ENCODE results near the gene BHLHE23. TPM values are rescaled to one million over a fixed set of nuclear protein-coding genes. Genes with fewer than 3 reads are reported as not detected.
A peak's percentile ranks its signal among the peaks of the same experiment; 100 is the strongest.
"Not testable (repeated sequence)": the region's sequence is repeated elsewhere in the genome, so short reads cannot be mapped to it uniquely, and the experiment has no call there.

The BHLHE23 gene
- total RNA-seq, 1 donor from 2014 or later = not detected

DNA sequence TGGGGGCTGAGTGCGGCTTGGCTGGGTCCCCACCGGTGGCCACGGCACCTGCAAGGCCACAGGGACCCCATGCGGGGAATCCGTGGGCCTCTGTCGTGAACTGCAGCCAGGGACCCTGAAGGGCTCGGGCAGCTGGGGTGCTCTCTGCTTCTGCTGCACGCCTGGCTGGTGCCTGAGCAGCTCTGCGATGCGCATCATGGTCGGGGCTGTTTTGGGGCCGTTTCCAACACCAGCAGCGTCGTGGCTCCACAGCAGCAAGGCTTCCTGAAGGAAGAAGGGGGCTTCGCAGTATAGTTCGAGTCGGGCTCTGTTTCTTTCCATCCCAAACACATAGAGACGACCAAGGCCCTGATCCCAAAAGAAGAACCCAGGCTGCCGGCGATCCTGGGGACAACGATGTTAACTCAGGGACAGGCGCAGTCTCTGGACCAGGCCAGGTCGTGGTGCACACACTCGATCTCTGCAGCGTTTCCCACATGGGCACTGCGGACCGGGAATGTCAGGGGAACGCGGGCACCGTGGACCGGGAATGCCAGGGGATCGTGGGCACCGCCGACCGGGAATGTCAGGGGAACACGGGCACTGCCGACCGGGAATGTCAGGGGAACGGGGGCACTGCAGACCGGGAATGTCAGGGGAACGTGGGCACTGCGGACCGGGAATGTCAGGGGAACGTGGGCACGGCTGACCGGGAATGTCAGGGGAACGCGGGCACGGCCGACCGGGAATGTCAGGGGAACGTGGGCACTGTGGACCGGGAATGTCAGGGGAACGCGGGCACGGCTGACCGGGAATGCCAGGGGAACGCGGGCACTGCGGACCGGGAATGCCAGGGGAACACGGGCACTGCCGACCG is 36.8 kb upstream of the BHLHE23 start:
- no peak for DNase-seq

GRCh38 chr20:63042448-63043071 is 35.8 kb upstream of the BHLHE23 start:
- no peak for DNase-seq

- DNase-seq = no peak
Observed at GRCh38 chr20:63041776-63042175, 35.0 kb upstream of the BHLHE23 start.

DNA sequence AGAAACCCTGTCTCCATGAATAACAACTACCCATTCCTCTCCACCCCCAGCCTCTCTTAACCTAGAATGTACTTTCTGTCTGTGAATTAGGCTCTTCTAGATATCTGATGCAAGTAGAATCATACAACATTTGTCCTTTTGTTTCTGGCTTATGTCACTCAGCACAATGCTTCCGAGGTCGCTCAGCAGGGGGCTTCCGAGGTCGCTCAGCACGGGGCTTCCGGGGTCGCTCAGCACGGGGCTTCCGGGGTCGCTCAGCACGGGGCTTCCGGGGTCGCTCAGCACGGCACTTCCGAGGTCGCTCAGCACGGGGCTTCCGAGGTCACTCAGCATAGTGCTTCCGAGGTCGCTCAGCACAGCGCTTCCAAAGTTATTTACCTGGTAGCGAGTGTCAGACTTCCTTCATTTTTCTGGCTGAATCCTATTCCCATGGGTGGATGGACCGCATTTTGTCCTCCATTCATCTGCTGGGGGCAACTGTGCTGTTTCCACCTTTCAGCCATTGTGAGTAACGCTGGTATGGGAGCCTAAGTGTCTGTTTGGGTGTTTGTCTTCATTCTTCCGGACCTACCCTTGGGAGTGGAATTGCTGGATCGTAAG is 31.0 kb upstream of the BHLHE23 start:
- no peak for DNase-seq

DNA sequence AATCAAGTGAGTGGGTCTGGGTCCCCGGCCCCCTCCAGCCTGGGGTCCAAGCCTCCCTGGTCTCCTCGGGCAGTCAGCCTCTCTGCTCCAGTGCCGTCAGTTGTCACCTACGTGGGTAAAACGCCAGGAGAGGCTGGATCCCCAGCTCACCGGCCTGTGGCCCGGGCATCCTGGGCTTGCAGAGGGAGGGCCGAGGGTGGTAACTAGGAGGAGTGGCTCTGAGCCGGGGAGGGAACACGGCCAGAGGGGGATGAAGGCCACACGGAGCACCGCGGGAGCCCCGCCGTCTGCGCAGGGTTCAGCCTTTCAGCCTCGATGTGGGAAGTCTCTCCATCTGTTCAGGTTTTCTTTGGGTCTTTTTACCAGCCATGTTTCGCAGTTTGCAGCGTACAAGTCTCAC is 29.5 kb upstream of the BHLHE23 start:
- no peak for DNase-seq

DNA sequence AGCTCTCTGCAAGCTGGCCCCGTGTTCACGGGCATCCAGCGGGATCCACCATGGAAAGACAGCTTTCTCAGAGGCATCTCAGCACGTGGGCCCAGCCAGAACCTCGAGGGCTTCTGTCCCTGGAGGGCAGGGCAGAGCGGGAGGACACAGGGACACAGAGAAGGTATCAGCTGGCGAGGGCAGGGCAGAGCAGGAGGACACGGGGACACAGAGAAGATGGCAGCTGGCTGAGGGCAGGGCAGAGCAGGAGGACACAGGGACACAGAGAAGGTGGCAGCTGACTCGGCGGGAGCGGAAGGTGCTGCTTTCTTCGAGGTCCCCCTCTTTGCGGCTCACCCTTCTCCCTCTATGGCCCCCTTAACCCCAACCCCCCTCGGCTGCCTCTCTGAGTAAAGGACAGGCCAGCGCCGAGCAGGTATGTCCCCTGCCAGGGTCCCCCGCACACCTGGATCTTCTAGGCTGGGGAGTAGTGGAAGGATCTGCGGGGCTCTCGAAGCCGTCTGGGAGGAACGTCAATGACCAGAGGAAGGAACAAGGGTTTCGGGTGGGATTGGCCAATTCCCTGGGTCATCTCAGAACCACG is 28.9 kb upstream of the BHLHE23 start:
- no peak for DNase-seq

DNA sequence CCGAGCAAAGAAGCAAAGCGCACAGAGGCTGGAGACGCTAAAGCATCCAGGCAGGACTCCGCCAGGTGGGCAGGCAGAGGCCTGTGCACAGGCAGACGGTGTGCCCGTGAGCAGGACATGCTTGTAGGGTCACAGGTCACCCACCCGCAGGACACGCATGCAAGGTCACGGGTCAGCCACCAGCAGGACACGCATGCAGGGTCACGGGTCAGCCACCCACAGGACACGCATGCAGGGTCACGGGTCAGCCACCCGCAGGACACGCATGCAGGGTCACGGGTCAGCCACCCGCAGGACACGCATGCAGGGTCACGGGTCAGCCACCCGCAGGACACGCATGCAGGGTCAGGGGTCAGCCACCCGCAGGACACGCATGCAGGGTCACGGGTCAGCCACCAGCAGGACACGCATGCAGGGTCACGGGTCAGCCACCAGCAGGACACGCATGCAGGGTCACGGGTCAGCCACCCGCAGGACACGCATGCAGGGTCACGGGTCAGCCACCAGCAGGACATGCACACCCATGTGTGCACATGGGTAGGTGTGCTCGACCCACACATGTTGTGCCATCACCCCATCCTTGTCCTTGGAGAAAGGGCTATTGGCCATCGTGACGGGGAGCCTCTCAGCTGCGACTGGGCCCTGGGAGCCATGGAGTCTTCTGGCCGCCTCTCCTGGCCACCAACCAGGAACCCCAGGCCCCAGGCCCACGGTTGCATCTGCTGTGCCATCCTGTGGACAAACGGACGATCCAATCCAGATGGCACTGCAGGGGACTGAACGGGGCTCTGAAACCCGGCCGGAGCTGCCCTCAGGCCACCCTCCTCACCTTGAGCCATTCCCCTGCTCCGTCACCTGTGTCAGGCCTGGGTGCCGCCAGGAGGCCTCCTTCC is 28.2 kb upstream of the BHLHE23 start:
- DNase-seq = not testable (repeated sequence)

- no peak for DNase-seq
Observed at GRCh38 chr20:63033794-63034709, 27.3 kb upstream of the BHLHE23 start.

GRCh38 chr20:63032861-63033793 is 26.4 kb upstream of the BHLHE23 start:
- DNase-seq = no peak

GRCh38 chr20:63032026-63032800 is 25.4 kb upstream of the BHLHE23 start:
- DNase-seq = no peak

DNA sequence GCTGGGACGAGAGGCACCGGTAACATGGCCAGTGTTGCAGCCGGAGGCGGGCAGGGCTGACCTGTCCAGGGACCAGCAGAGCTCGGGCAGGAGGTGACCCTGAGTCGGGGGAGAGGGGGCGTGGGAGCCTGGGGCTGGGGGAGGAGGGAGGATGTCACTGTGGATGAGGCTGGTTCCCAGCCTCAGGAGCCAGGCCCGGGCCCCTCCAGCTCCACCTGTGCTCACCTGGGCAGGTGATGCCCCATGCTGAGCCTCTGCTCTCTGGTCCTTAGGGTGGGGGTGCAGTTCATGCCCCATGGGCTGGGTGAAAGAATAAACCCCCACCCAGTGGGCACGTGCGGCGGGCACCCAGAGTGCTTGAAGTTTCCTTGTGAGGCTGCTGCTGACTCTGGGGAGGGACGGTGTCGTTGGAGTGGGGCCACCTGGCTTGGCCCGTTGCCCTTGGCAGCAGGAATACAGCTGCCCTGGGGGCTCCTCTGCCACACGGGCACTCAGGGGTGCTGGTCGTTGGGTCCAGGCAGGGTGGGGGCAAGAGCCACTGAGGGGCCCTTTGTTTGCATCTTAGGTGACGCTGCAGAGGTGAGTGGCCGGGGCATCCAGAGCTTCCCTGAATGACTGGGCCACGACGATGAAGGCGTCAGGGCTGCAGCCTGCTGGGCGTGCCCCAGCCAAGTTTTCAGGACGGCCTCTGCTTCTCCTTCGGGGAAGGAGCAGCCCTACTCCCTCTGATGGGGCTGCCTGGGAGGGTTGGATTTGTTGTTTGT is 24.7 kb upstream of the BHLHE23 start:
- DNase-seq = no peak

GRCh38 chr20:63029358-63030121 is 22.8 kb upstream of the BHLHE23 start:
- DNase-seq = no peak

- DNase-seq = no peak
Observed at GRCh38 chr20:63028461-63028921, 21.7 kb upstream of the BHLHE23 start.

DNA sequence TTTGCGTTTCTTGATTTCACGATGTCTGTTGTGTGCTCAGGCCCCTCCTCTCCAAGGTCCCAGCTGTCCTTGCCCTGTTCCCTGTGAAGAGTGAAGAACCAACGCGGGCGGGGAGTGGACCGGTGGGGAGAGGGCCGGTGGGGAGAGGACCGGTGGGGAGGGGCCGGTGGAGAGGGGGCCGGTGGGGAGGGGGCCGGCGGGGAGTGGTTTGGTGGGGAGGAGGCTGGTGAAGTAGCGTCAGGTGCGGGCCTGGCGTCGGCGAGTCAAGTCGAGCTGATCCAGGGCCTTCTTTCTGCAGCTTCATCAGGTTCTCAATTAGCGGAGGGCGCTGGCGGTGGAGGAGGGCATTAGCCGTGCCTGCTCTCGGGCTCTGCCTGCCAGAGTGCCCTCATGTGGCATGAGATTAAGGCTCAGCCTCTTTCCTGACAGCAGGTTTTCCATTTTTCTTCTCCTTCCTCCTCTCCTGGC is 21.2 kb upstream of the BHLHE23 start:
- DNase-seq = peak; percentile 29

GRCh38 chr20:63027221-63027921 is 20.6 kb upstream of the BHLHE23 start:
- no peak for DNase-seq

DNA sequence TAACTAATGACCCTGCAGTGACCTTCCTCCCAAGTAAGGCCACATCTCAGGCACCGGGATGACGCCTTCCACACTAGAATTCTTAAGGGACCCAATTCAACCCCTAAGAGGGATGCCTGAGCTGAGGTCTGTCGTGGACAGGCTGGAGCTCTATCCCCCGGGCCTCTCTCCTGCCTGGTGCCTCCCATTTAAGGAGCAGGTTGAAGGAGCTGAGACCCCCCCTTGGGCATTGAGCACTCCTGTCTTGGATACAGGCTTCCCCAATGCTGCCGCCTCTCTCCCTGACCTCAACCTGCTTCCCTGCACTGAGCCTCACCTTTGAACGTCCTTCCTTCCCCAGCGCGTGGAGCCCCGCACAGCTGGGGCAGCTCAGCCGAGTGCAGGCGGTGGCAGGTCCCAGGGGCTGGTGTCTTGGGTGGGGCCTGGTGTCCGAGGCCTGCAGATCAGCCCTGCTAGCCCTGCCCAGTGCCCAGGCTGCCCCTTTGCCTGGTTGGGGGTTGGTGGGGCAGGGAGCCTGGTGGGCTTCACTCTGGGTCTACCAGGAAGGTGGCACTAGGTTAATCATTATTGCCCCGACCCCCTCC is 19.9 kb upstream of the BHLHE23 start:
- DNase-seq = no peak
